GM21825 (cell line): ENCODE results near the gene RMND5A.

Source experiments
- ATAC-seq: cut with Tn5 transposase; IDR thresholded peaks from one replicate; pipeline ENCODE4 v1.9.1; 2021; ENCODE audit warnings: mild to moderate bottlenecking, moderate library complexity; ENCODE audit not compliant: unreplicated experiment

Gene RMND5A

DNA sequence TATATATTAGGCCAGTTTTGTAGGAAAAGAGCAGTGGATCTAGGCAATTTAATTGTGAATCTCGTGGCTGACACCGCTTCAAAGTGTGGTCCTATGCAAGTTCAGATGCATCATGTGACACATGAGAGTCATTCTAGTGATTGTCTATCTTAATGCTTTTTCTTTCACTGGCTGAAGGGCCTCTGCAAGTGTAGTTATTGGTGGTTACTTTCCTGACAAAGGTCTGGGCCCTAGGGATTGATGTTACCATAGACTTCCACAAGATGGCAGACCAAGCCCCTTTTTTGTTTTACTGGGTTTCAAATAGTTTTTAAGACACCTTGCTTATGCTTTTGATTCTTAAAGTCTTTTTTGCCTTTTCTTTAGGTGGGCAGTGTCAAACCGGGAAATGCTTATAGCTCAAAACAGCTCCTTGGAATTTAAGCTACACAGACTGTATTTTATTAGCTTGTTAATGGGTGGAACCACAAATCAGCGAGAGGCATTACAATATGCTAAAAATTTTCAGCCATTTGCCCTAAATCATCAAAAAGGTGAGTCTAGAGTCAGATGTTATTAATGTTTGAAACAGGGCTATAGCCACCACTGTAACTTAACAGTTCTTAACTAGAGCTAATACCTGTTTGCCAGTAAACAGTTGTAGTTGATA, 44.7 kb downstream of the RMND5A start:
- peak; percentile 61 for ATAC-seq

- ATAC-seq = no peak
These were observed 45.2 kb downstream of the RMND5A start for GRCh38 chr2:86765310-86765695.

- ATAC-seq = no peak
These were observed 48.3 kb downstream of the RMND5A start for GRCh38 chr2:86768189-86768949.

DNA sequence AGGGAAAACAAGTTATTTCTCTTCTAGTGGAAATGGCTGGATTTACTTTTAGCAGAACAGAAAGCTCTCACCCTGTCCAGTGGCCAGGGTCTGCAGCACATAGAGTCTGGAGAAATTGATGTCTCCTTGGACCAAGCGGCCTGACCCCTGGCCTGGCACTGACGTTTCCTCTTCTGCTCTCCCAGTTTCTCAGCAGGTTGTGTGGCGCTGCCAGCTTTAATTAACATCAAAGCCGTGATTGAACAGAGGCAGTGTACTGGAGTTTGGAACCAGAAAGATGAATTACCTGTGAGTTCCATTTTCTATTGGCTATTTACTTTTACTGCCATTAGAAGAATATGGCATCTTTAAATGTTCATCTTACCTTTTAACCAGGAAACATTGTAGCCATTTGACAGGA, 49.7 kb downstream of the RMND5A start:
- no peak for ATAC-seq

- ATAC-seq = no peak
These were observed 50.8 kb downstream of the RMND5A start for GRCh38 chr2:86770816-86771301.

- ATAC-seq = no peak
These were observed 52.5 kb downstream of the RMND5A start for GRCh38 chr2:86772611-86773010.

- no peak for ATAC-seq
These were observed 54.8 kb downstream of the RMND5A start for GRCh38 chr2:86774862-86775261.

GRCh38 chr2:86775338-86775737, 55.2 kb downstream of the RMND5A start:
- ATAC-seq = no peak

DNA sequence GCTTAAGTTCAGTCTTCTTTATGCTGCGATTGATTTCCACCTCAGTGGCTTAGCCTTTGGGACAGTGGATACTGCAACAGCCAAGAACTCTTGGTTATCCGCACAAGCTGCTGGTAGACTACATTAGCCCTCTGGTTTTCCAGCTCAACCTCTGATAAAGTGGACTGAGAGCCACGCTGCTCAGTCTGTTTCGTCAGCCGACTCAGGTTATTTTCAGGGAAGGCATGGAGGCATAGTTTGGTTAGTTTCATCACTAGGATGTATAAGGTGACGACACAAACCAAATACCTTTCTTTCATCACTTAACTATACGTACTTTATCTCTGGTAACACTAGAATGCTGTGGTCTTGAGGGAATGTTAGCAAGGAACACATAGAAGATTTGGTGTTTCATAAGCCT, 56.4 kb downstream of the RMND5A start:
- no peak for ATAC-seq

DNA sequence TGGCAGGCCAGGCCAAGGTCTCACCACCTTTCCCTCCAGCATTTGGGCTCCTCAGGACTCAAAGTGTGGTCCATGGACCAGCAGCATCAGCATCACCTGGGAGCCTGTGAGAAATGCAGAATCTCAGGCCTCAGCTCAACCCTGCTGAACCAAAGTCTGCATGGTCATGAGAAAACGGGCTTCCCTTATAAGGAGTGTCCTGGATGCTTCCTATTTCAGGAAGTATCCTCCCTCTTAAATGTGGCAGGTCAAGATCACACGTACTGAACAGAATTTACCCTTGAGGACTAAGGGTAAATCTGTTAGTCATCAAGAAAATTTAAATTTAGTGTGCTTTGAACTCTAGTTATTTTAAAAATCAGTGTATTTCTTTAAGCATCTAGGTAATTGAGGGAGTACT, 58.9 kb downstream of the RMND5A start:
- no peak for ATAC-seq

- ATAC-seq = no peak
These were observed 59.9 kb downstream of the RMND5A start for GRCh38 chr2:86779971-86780370.

DNA sequence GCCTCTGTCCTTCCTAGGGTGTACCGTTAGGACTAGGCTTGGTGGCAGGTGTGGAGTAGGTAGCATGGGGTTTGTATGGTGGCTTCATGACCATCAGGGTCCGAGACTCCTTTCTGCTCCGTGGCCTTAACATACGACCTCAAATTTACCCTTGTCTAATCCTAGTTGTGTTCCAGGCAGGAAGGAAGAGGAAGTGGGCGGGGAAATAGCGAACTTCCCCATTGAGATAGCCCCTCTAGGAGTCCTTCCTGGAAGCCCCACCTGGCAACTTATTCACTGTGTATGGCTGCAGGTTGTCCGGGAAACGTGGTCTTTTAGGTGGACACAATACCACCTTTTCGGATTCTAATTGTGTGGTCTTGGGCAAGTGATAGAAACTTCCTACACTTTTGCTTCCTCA, 61.3 kb downstream of the RMND5A start:
- no peak for ATAC-seq

- ATAC-seq = no peak
These were observed 62.7 kb downstream of the RMND5A start for GRCh38 chr2:86782748-86783147.

GRCh38 chr2:86783615-86784339, 63.7 kb downstream of the RMND5A start:
- ATAC-seq = peak; percentile 96

GRCh38 chr2:86785456-86785855, 65.4 kb downstream of the RMND5A start:
- no peak for ATAC-seq

- ATAC-seq = no peak
These were observed 66.0 kb downstream of the RMND5A start for GRCh38 chr2:86786001-86786536.

DNA sequence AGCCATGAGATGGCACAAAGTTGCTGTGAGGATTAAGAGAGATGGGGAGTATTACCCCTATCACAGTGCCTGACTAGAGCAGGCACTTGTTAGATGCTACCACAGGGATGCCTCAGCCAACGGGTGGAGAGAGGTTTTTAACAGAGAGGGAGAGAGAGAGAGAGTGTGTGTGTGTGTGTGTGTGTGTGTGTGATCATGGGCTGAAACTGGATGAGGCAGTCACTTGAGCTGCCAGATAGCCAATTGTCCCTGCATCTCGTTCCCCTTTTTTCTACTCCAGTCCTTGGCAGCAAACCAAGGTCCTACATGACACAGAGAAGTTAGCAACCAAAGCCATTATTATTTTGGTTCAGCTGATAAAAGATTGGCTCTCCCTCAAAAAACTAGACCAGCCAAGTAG, 67.6 kb downstream of the RMND5A start:
- no peak for ATAC-seq

DNA sequence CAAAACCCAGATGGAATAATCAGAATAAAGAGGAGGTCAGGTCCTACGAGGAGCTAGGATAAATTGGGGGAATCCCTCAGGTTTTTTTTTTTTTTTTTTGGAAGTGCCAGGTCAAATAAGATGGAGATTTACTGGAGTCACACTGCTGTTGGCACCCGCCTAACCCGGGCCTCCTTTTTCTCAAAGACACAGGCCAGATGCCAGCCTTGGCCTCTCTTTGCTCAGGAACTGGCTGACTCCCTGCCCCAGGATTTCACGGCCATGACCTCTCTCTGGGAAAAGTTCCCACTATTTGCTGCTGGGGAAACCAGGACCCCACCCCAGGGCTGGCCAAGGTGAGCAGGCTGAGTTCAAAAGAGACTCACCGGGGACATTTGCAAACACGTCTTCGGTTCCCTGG, 68.1 kb downstream of the RMND5A start:
- ATAC-seq = no peak

GRCh38 chr2:86788881-86789686, 69.0 kb downstream of the RMND5A start:
- ATAC-seq = no peak

DNA sequence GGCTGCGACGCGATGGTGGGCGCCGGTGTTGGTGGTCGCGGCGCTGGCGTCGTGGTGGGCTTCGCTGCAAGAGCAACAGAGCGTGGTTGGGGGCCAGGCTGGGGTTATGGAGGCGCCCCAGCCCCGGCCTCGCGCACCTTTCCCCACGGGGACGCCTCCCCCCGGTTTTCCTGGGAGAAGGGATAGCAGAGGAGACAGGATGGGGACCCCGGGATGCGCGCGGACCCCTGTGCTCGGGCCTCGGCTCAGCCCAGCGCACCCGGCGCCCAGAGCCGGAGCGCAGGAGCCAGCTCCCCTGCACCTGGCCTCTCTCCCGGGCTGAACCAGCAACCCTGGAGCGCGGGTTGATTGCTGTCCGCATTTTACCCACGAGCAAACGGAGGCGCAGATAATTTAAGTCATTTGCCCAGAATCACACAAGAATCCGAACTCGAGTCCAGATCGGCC, 69.6 kb downstream of the RMND5A start:
- no peak for ATAC-seq
